DMS53 (cell line): ENCODE results near the gene ZBED4.
"Not testable (repeated sequence)": the region's sequence is repeated elsewhere in the genome, so short reads cannot be mapped to it uniquely, and the experiment has no call there.

ENCODE experiments used
- DNase-seq: peaks from one replicate; lab custom pipeline; 2025; lab: John Stamatoyannopoulos, UW

The ZBED4 gene

DNA sequence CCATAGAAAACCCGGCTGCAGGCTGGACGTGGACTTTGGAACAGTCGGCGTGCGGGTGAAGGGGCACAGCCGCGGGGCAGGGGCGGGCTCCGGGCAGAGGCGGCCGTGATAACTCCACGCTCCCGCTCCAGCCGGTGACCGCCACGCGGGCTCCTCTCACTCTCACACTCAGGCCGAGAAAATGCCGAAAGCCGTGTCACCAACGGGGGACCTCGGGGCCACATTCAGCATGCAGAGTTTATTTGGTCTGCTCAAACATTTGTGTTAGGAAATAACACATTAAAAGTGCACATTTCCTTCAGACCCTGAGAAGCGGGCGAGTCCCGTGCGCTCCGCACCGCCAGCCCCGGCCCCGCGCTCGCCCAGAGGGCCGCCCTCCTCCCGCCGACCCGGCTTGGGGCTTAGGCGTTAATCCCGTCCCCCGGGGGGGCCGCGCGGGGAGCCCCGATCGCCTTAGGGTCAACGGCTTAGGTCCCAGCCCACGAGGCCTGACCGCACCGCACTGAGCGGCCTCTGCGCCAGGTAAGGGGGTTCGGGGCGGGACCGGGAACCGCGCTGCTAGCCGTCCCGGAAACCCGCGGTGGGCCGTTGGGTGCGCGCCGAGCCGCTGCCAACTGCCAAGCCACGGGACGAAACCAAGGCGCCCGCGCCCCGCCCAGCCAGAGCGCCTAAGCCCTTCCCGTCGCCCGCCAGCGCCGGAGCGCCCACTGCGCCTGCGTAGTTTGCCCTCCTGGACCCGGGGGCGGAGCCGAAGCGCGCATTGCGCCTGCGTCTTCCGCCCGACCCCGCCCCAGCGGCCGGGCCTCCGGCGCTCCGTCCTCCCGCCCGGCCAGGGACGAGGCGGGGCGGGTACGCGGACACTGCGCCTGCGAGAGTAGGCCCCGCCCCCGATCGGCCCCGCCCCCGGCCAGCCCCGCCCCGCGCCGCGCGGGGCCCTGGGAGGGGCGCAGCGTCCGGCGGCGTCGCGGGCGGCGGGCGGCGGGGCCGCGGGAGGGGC lies at the start of gene ZBED4:
TSS of gene ZBED4 (plus strand) at position 947 of the 997 bp plus-strand sequence. CDS start 29,819 bp downstream, outside the sequence.
- peak; percentile 97 for DNase-seq

- no peak for DNase-seq
Measured at GRCh38 chr22:49807129-49807528, 46.5 kb upstream of the ZBED4 start.

- DNase-seq, result no peak
Measured at GRCh38 chr22:49807780-49808708, 45.6 kb upstream of the ZBED4 start.

GRCh38 chr22:49810363-49811019 lies 43.2 kb upstream of the ZBED4 start:
- DNase-seq, result no peak

DNA sequence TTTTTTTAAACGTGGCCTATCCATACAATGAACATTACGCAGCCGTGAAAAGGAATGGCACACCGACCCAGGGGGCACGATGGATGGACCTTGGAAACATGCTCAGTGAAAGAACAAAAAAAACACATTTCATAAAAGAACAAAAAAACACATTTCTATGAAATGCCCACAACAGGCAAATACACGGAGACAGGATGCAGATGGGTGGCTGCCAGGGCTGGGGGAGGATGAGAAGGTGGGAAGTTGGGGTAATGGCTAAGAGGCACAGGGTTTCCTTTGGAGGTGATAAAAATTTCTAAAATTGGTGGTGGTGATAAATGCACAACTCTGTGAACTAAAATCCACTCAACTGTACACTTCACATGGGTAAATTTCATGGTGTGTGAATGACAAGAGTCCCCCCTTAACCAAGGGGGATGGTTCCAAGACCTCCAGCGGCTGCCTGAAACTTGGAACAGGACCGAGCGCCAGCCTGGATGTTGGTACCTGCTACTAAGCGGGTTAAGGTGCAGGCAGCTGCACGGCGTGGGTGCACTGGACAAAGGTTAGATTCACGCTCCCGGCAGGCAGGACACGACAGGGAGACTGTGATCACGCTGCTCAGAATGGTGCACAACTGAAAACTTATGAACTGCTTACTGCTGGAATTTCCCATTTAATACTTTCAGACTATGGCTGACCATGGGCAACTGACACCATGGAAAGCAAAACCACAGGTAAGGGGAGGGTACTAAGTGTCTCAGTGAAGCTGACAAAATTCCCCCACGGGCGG lies 42.4 kb upstream of the ZBED4 start:
- no peak for DNase-seq

- DNase-seq, result no peak
Measured at GRCh38 chr22:49812838-49813237, 40.8 kb upstream of the ZBED4 start.

GRCh38 chr22:49814164-49814686 lies 39.4 kb upstream of the ZBED4 start:
- no peak for DNase-seq

DNA sequence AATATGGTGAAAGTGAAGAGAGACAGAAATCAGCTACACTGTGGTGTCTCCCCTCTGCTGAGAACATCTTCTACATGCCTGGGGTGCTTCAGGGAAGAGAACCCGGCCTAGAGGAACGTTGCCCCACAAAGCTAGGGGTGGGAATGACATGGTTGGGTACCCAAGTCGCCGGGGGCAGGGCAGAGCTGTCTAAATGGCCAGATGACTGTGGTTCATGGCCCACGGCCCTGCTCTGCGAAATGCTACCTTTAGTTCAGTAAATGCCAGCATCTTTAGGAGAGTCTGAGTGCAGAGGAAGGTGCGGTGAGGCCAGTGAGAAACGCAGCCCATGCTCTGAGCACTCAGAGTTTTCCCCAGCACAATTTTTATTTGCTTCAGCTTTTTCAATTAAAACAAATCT lies 38.8 kb upstream of the ZBED4 start:
- no peak for DNase-seq

- DNase-seq, result no peak
Measured at GRCh38 chr22:49815641-49816091, 38.0 kb upstream of the ZBED4 start.

DNA sequence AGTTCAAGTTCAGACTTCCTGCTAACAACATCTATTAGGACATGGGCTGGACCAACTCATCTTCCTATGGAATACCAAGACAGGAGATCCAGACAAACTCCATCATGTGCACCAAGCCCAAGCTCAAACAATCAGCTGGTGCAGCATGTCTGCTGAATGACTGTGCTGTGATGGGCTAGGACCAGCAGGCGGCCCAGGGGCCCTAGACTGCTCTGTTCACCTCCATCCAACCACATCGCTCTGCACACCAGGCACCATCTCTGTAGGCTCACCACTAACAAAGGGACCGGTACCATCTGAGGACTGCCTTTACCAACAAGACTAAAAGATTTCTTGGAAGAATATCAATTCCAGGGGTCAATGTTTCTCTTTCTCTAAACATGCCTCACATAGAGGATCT lies 36.3 kb upstream of the ZBED4 start:
- no peak for DNase-seq

DNA sequence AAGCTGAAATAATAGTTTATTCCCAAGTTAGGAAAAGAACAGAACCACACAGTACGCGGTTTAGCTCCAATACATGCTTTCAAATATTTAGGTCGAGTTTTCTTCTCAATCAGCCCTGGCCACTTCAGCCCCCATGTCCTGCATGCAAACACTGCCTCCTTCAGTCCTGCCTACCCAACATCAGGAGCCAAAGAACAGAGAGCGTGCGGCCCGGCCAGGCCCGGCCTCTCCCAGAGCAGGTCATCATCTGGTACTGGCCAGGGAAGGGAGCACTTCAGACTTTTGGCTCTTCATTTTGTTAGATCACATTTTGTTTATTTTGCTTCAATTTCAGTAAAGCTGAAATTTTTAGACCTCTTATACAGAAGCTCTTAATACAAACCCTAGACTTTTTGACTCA lies 32.7 kb upstream of the ZBED4 start:
- DNase-seq, result no peak

DNA sequence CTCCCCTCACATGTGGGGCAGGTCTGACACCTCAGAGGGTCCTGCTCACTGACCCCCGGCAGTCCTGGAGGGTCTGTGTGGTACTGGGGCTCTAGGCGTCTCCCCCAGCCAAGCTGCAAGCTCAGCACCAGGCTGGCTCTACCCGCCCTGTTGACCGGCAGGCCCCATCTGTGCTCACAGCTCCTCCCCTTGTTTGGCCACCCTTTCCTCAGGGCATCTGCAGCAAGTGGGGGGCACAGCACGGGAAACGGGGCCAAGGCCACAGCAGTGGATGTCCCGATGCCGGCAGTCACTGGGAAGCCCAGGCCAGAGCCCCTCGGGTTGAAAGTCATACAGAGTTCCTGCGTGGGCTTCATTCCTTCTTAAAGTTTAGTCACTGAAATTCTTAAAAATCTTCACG lies 31.9 kb upstream of the ZBED4 start:
- not testable (repeated sequence) for DNase-seq

DNA sequence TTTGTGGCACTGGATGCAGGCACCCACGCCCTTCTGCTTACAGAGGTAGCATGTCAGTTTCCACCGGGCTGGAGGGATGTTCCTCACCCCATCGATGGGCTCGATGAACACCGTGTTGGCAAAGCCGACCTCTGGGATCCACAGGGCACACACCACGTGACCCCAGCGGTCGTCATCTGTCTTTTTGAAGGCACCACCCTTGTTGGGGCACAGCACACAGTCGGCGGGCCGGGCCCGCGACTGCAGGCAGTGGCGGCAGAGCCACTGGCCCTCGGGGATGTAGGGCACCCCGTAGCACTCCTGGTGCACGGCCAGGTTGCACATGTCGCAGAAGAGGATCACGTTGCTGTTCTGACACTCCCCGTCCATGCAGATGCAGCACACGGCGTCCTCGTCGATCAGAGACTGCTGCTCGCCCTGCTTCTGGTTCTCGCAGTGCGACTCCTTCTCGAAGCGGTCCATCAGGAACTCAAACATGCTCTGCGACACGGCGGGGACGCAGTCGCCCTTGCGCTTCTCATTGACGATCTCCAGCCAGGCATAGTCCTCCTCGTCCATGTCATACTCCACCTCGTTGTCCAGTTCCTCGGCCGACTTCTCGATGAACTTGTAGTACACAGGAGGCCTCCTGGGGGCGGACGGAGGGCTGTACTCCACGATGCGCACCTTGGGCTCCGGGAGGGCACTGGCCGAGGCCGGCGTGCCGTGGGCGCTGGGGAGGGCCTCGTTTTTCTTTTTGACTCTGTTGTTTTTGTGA lies 30.2 kb upstream of the ZBED4 start:
- DNase-seq, result no peak

- no peak for DNase-seq
Measured at GRCh38 chr22:49824185-49824925, 29.3 kb upstream of the ZBED4 start.

DNA sequence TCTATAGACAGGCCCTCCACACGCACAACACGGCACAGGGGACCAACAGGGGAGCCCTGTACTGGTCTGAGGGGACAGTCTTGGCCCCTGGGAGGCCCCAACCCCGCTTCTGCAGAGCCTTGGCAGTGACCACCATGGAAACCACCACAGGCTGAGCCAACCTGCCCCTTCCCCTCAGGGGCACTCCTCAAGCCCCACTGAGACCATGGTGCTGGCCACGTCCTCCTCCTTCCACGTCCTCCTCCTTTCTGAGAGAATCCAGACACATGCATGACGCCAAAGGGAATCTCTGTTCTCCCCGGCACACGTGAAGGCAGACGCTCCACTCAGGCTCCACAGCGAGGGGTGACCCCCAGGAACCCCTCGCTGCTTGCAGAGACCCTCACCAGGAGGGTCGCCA lies 28.7 kb upstream of the ZBED4 start:
- DNase-seq, result no peak

DNA sequence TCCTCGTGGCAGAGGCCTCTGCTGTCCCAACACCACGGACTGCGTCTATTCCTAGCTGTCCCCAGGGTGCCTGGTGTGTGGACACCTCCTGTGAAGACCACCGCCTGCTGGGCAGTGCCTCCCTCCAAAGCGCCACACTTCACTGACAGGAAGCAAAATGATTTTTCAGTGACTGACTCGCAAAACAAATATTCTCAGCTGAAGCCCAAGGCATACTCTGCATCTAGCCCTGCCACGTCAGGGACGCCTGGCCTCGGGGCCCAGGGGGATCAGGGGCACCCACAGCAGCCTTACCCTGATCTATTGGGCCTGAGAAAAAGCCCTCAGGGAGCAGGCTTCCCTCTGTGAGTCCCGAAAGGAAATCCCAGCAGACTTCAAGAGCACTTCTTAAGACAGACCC lies 28.2 kb upstream of the ZBED4 start:
- peak; percentile 32 for DNase-seq

DNA sequence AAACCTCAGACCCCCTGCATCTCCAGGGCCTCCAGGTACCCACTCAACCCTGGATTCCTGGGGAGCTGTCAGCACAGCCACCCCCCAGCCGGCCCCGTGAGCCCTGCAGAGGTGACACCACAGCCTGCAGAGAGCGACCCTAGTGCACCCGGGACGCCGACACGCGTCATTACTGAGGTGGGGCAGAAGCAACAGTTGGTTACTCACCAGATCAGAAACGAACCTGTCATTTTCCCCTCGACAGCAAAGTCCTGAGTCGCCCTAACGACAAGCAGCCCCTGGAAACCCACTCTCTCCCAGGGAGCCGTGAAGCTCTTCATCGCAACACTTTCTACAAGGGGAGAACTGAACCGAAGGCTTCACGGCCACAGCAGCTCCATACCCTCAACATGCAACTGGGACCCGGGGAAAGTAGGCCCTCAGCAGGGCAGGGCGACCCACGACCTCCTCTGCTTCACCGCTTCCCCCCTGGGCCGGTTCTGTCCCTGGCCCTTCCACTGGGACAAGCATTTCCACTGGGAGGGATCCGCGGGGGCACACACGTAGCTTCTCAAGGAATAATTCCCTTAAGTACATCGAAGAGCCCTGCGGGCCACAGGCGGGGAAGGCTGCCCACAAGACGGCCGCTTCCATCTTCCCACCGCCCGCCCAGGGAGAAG lies 27.6 kb upstream of the ZBED4 start:
- peak; percentile 24 for DNase-seq

GRCh38 chr22:49826603-49827270 lies 26.9 kb upstream of the ZBED4 start:
- peak; percentile 57 for DNase-seq
